ENCODE measurements around the gene BMP4. TPM values are rescaled to one million over a fixed set of nuclear protein-coding genes. Genes with fewer than 3 reads are reported as not detected.
A peak's percentile ranks its signal among the peaks of the same experiment; 100 is the strongest.

Gene BMP4
- total RNA-seq, 1 experiment from 2014 or later = 12.2 TPM

GRCh38 chr14:53943751-53944083 is 12.9 kb downstream of the BMP4 start:
- Mint-ChIP-seq H3K4me1 (peaks cover 57 to 62% of the 10 kb centered on the region in 2 experiments), H3K4me3 (no peak overlapping the region), H3K27ac (peak overlapping the region; percentile 72 to 91 (median 80); a peak in 6 of 7 replicates), H3K36me3 (ENCODE audit: insufficient read depth in 1 of 3, low read depth in 3 of 3) (peaks cover 0 to 3% (median under 1%) of the 10 kb centered on the region in 3 experiments; a peak in 2 of 7 replicates), H3K27me3 (ENCODE audit: low read depth) (peaks cover 32% of the 10 kb centered on the region), H3K9me3 (no peaks in the 10 kb centered on the region; a peak in 1 of 5 replicates)
- peak overlapping the region; percentile 87 for H3T11ph ChIP-seq (ENCODE audit: low read length)
- H2BK20ac ChIP-seq (ENCODE audit: low read depth, low read length, poor library complexity, severe bottlenecking) = no peak overlapping the region
- H3K79me2 ChIP-seq (ENCODE audit: insufficient read depth, low read length) = no peaks in the 10 kb centered on the region
- H3K9me3 ChIP-seq (ENCODE audit: control insufficient read depth, low read depth, low read length) = no peaks in the 10 kb centered on the region
- H2AFZ ChIP-seq (ENCODE audit: low read length) = no peak overlapping the region
- H3K56ac ChIP-seq (ENCODE audit: insufficient read length, low read depth, low read length) = no peak overlapping the region
- DNase-seq = no peak
- no peak for TF ChIP-seq CTCF (conservative IDR thresholded peaks at IDR 0.05)
- peak overlapping the region; percentile 11 for H3K9ac ChIP-seq (ENCODE audit: extremely low read depth, insufficient read length, low read length)
- H3K27ac ChIP-seq (ENCODE audit: insufficient read length, low read depth, low read length) = peak overlapping the region; percentile 24
- H2BK120ac ChIP-seq (ENCODE audit: low read depth, low read length, poor library complexity, severe bottlenecking) = no peak overlapping the region
- no peak overlapping the region for H3K23ac ChIP-seq (ENCODE audit: insufficient read length, low read depth, low read length)
- no peaks in the 10 kb centered on the region for H4K20me1 ChIP-seq (ENCODE audit: control insufficient read depth, insufficient read depth, insufficient read length)
- no CpG with 5 or more reads among the region's 2 CpGs for WGBS (ENCODE audit: extremely low coverage, insufficient read length, low lambda C conversion rate)
- no peak overlapping the region for H3K18ac ChIP-seq (ENCODE audit: insufficient read length, low read depth, low read length)
- H4K91ac ChIP-seq (ENCODE audit: insufficient read length, low read depth, low read length) = no peak overlapping the region
- H2BK5ac ChIP-seq (ENCODE audit: insufficient read length, low read length) = no peak overlapping the region
- no peak overlapping the region for H3K14ac ChIP-seq (ENCODE audit: insufficient read depth, low read length)
- no peak overlapping the region for H4K8ac ChIP-seq (replicated peaks; ENCODE audit: insufficient read length, low read depth, low read length)
- peaks cover 21% of the 10 kb centered on the region; the same call in 1 of the 2 replicates for H3K4me1 ChIP-seq (ENCODE audit: insufficient read depth, low read length)
- H3K23me2 ChIP-seq (ENCODE audit: insufficient read length, low read depth, low read length, poor library complexity, severe bottlenecking) = peaks cover 12% of the 10 kb centered on the region
- no peaks in the 10 kb centered on the region for H3K79me1 ChIP-seq (ENCODE audit: insufficient read depth, low read depth, low read length, poor library complexity, severe bottlenecking)
- no peak overlapping the region for H2BK12ac ChIP-seq (ENCODE audit: insufficient read length, low read depth, low read length)
- no peak overlapping the region for H2AK5ac ChIP-seq (ENCODE audit: insufficient read length, low read length)
- peak overlapping the region; percentile 33 for H3K4me2 ChIP-seq (ENCODE audit: insufficient read depth, insufficient read length, low read length)
- no peak overlapping the region for H2BK15ac ChIP-seq (ENCODE audit: low read depth, low read length)
- H3K27me3 ChIP-seq (ENCODE audit: insufficient read depth, low read length) = peaks cover 21% of the 10 kb centered on the region; the same call in 1 of the 2 replicates
- no peak overlapping the region for H4K5ac ChIP-seq (ENCODE audit: insufficient read length, low read depth, low read length)
- H3K4ac ChIP-seq (ENCODE audit: low read depth, low read length) = no peak overlapping the region

Data from H9 (cell line).